H9 (cell line): Measurements from ENCODE around the gene PHLDA1. TPM values are rescaled to one million over a fixed set of nuclear protein-coding genes. Genes with fewer than 3 reads are reported as not detected.

Experiments
- DNase-seq: peaks from one replicate; pipeline ENCODE4 v3.0.0-alpha.2; 2017
- H2AFZ ChIP-seq: one replicate; pipeline ENCODE4 v1.6.1; 2013; ENCODE audit warnings: mild to moderate bottlenecking, low read length, control low read depth, moderate library complexity
- H2AK5ac ChIP-seq: 2 replicates; pipeline ENCODE4 v1.6.1; 2013; ENCODE audit warnings: low read length, control low read depth, mixed read lengths; ENCODE audit not compliant: insufficient read length
- H2BK120ac ChIP-seq: one replicate; pipeline ENCODE4 v1.6.1; 2013; ENCODE audit warnings: low read depth, mild to moderate bottlenecking, low read length, control low read depth, inconsistent platforms; ENCODE audit not compliant: poor library complexity, severe bottlenecking
- H2BK12ac ChIP-seq: 2 replicates; pipeline ENCODE4 v1.6.1; 2013; ENCODE audit warnings: low read length, control low read depth, mixed read lengths, low read depth; ENCODE audit not compliant: insufficient read length
- H2BK15ac ChIP-seq: 2 replicates; pipeline ENCODE4 v1.6.1; 2013; ENCODE audit warnings: low read depth, low read length, control low read depth
- H2BK20ac ChIP-seq: one replicate; pipeline ENCODE4 v1.6.1; 2013; ENCODE audit warnings: low read depth, mild to moderate bottlenecking, low read length, control low read depth, inconsistent platforms; ENCODE audit not compliant: poor library complexity, severe bottlenecking
- H2BK5ac ChIP-seq: 2 replicates; pipeline ENCODE4 v1.6.1; 2013; ENCODE audit warnings: low read length, control low read depth, mixed read lengths; ENCODE audit not compliant: insufficient read length
- H3K14ac ChIP-seq: 2 replicates; pipeline ENCODE4 v1.6.1; 2013; ENCODE audit warnings: low read length, control low read depth; ENCODE audit not compliant: insufficient read depth
- H3K18ac ChIP-seq: 2 replicates; pipeline ENCODE4 v1.6.1; 2013; ENCODE audit warnings: low read depth, mild to moderate bottlenecking, mixed read lengths, low read length, control low read depth; ENCODE audit not compliant: insufficient read length
- H3K23ac ChIP-seq: 2 replicates; pipeline ENCODE4 v1.6.1; 2013; ENCODE audit warnings: low read length, control low read depth, mixed read lengths, low read depth; ENCODE audit not compliant: insufficient read length
- H3K23me2 ChIP-seq: 2 replicates; pipeline ENCODE4 v1.6.1; 2013; ENCODE audit warnings: low read depth, mild to moderate bottlenecking, mixed read lengths, low read length, control low read depth; ENCODE audit not compliant: insufficient read length, poor library complexity, severe bottlenecking
- H3K27ac ChIP-seq: 2 replicates; pipeline ENCODE4 v1.5.1; 2013; ENCODE audit warnings: low read length, control low read depth, mixed read lengths, low read depth; ENCODE audit not compliant: insufficient read length
- H3K27me3 ChIP-seq: 2 replicates; pipeline ENCODE4 v1.6.1; 2013; ENCODE audit warnings: low read length, control low read depth, inconsistent platforms; ENCODE audit not compliant: insufficient read depth
- H3K4ac ChIP-seq: 2 replicates; pipeline ENCODE4 v1.6.1; 2013; ENCODE audit warnings: low read depth, mild to moderate bottlenecking, control low read depth, inconsistent platforms, low read length, moderate library complexity
- H3K4me1 ChIP-seq: 2 replicates; pipeline ENCODE4 v1.6.1; 2013; ENCODE audit warnings: low read length, control low read depth, inconsistent platforms; ENCODE audit not compliant: insufficient read depth
- H3K4me2 ChIP-seq: 2 replicates; pipeline ENCODE4 v1.6.1; 2013; ENCODE audit warnings: low read length, control low read depth, mixed read lengths; ENCODE audit not compliant: insufficient read length, insufficient read depth
- H3K56ac ChIP-seq: 2 replicates; pipeline ENCODE4 v1.6.1; 2013; ENCODE audit warnings: low read depth, mild to moderate bottlenecking, mixed read lengths, low read length, control low read depth; ENCODE audit not compliant: insufficient read length
- H3K79me1 ChIP-seq: 2 replicates; pipeline ENCODE4 v1.6.1; 2013; ENCODE audit warnings: low read depth, mild to moderate bottlenecking, moderate library complexity, low read length, control low read depth, inconsistent platforms; ENCODE audit not compliant: insufficient read depth, poor library complexity, severe bottlenecking
- H3K79me2 ChIP-seq: 2 replicates; pipeline ENCODE4 v1.6.1; 2013; ENCODE audit warnings: low read length, control low read depth, inconsistent platforms; ENCODE audit not compliant: insufficient read depth
- H3K9ac ChIP-seq: 2 replicates; pipeline ENCODE4 v1.6.1; 2013; ENCODE audit warnings: low read length, control low read depth, mixed read lengths; ENCODE audit not compliant: insufficient read length; ENCODE audit errors: extremely low read depth
- H3K9me3 ChIP-seq: one replicate; pipeline ENCODE4 v1.6.1; 2013; ENCODE audit warnings: low read depth, low read length, inconsistent platforms; ENCODE audit not compliant: control insufficient read depth
- H3T11ph ChIP-seq: one replicate; pipeline ENCODE4 v1.6.1; 2013; ENCODE audit warnings: mild to moderate bottlenecking, low read length, control low read depth, inconsistent platforms
- H4K20me1 ChIP-seq: one replicate; pipeline ENCODE4 v1.6.1; 2013; ENCODE audit not compliant: control insufficient read depth, insufficient read length, insufficient read depth
- H4K5ac ChIP-seq: 2 replicates; pipeline ENCODE4 v1.6.1; 2013; ENCODE audit warnings: low read depth, mild to moderate bottlenecking, mixed read lengths, low read length, control low read depth; ENCODE audit not compliant: insufficient read length
- H4K8ac ChIP-seq: replicated peaks from 2 replicates; pipeline ENCODE4 v1.6.1; 2013; ENCODE audit warnings: low read length, control low read depth, mixed read lengths, low read depth; ENCODE audit not compliant: insufficient read length
- H4K91ac ChIP-seq: 2 replicates; pipeline ENCODE4 v1.6.1; 2013; ENCODE audit warnings: low read depth, mild to moderate bottlenecking, moderate library complexity, mixed read lengths, low read length, control low read depth; ENCODE audit not compliant: insufficient read length
- H3K27ac Mint-ChIP-seq, 3 experiments: 2 replicates in 2 of 3; 3 replicates in 1 of 3; pipeline ENCODE4 v1.8.0; 2020 to 2021; ENCODE audit warnings: mixed read lengths in 3 of 3, mild to moderate bottlenecking in 1 of 3, moderate library complexity in 1 of 3
- H3K27me3 Mint-ChIP-seq: 2 replicates; pipeline ENCODE4 v1.8.0; 2021; ENCODE audit warnings: low read depth, mild to moderate bottlenecking, moderate library complexity, mixed read lengths
- H3K36me3 Mint-ChIP-seq, 3 experiments: 2 replicates in 2 of 3; 3 replicates in 1 of 3; pipeline ENCODE4 v1.8.0; 2020 to 2021; ENCODE audit warnings: low read depth in 3 of 3, mixed read lengths in 3 of 3; ENCODE audit not compliant: insufficient read depth in 1 of 3
- H3K4me1 Mint-ChIP-seq, 2 experiments: 2 replicates each; pipeline ENCODE4 v1.8.0; 2020; ENCODE audit warnings: mixed read lengths in 2 of 2
- H3K4me3 Mint-ChIP-seq, 2 experiments: 2 replicates in 1 of 2; 3 replicates in 1 of 2; pipeline ENCODE4 v1.8.0; 2020 to 2021; ENCODE audit warnings: mild to moderate bottlenecking in 2 of 2, mixed read lengths in 2 of 2, moderate library complexity in 1 of 2
- H3K9me3 Mint-ChIP-seq, 2 experiments: 2 replicates in 1 of 2; 3 replicates in 1 of 2; pipeline ENCODE4 v1.8.0; 2020; ENCODE audit warnings: mild to moderate bottlenecking in 2 of 2, mixed read lengths in 2 of 2, moderate library complexity in 1 of 2
- CTCF ChIP-seq: fragments of 200-600 bp; sonication (generic); conservative IDR thresholded peaks from 3 replicates; pipeline ENCODE4 v1.8.0; 2021; ENCODE audit warnings: antibody characterized with exemption, mild to moderate bottlenecking
- WGBS: extraction: QIAGEN DNeasy Blood & Tissue Kit; methylation state at CpG from one replicate; pipeline ENCODE4 v1.1.7; 2013; ENCODE audit warnings: missing lambda C conversion rate, low lambda C conversion rate, mixed read lengths; ENCODE audit not compliant: insufficient read length; ENCODE audit errors: extremely low coverage; 5-methylcytosine and 5-hydroxymethylcytosine counted together
- total RNA-seq: library from RNA; stranded (reverse); gene quantifications from 2 replicates; pipeline ENCODE4 v1.2.1, GENCODE V29; 2021

Gene PHLDA1
- total RNA-seq, 1 experiment from 2014 or later = 106 TPM

GRCh38 chr12:76047060-76047459 is 15.5 kb upstream of the PHLDA1 start:
- Histone ChIP-seq H3K4me1 (no peaks in the 10 kb centered on the region), H3K27me3 (no peaks in the 10 kb centered on the region), H3K9me3 (no peaks in the 10 kb centered on the region), H3K79me2 (no peaks in the 10 kb centered on the region), H2BK20ac (no peak overlapping the region), H4K8ac (no peak overlapping the region), H2BK5ac (no peak overlapping the region), H3K14ac (no peak overlapping the region), H4K91ac (no peak overlapping the region), H4K20me1 (no peaks in the 10 kb centered on the region), H3K79me1 (no peaks in the 10 kb centered on the region), H3K27ac (no peak overlapping the region), H2BK12ac (no peak overlapping the region), H2BK15ac (no peak overlapping the region), H3K4ac (no peak overlapping the region), H3T11ph (no peak overlapping the region), H3K56ac (no peak overlapping the region), H3K4me2 (no peak overlapping the region), H3K18ac (no peak overlapping the region), H2AFZ (no peak overlapping the region), H2BK120ac (no peak overlapping the region), H4K5ac (no peak overlapping the region), H3K9ac (no peak overlapping the region), H3K23me2 (no peaks in the 10 kb centered on the region), H2AK5ac (no peak overlapping the region), H3K23ac (no peak overlapping the region)
- Mint-ChIP-seq H3K27ac (peak overlapping the region in 1 of 3 experiments; percentile 52; a peak in 2 of 7 replicates), H3K4me1 (peaks cover 3 to 5% of the 10 kb centered on the region in 2 experiments; a peak in 2 of 4 replicates), H3K27me3 (no peaks in the 10 kb centered on the region), H3K36me3 (peaks cover 24 to 77% (median 59%) of the 10 kb centered on the region in 3 experiments; a peak in 6 of 7 replicates), H3K4me3 (no peak overlapping the region), H3K9me3 (no peaks in the 10 kb centered on the region)
- no peak for DNase-seq
- WGBS = no CpG with 5 or more reads among the region's 2 CpGs
- TF ChIP-seq CTCF = no peak
